GM12878 (cell line): Measurements from ENCODE around the gene TECTB. TPM values are rescaled to one million over a fixed set of nuclear protein-coding genes. Genes with fewer than 3 reads are reported as not detected.

Source experiments
- ATAC-seq: fragments of 200-7000 bp; cut with Tn5 transposase; 3 replicates; pipeline ENCODE4 v1.9.1; 2020; ENCODE audit warnings: mild to moderate bottlenecking, moderate library complexity
- BruUV-seq: library from RNA; stranded (reverse); fragments of 400-500 nt; replicated peaks from 2 replicates; lab custom pipeline; 2021; lab: Mats Ljungman, UMichigan
- CTCF ChIA-PET: fragments of 300-600 bp; sonication (Branson Sonifier 250); formaldehyde crosslinking; extraction: SDS; loops from one replicate; lab custom pipeline; 2021; ENCODE audit warnings: inconsistent platforms; lab: Yijun Ruan, JAX
- POLR2A ChIA-PET: fragments of 350-600 bp; formaldehyde crosslinking; extraction: SDS; loops from one replicate; lab custom pipeline; 2021; ENCODE audit warnings: inconsistent platforms; lab: Charles Lee
- RAD21 ChIA-PET: fragments of 300-600 bp; sonication (Branson Sonifier 250); formaldehyde crosslinking; loops from one replicate; lab custom pipeline; 2023; ENCODE audit warnings: antibody characterized with exemption; ENCODE audit not compliant: unreplicated experiment; lab: Charles Lee
- SMC1A ChIA-PET: fragments of 300-600 bp; sonication (Branson Sonifier 250); formaldehyde crosslinking; loops from one replicate; lab custom pipeline; 2023; ENCODE audit not compliant: unreplicated experiment, uncharacterized antibody; lab: Charles Lee
- DNase-seq: peaks from one replicate; pipeline ENCODE4 v3.0.0-alpha.2; 2011; ENCODE audit warnings: low read depth, low spot score
- FAIRE-seq: peaks from 3 replicates; lab custom pipeline; 2011; peaks lifted over from hg19 to GRCh38; lab: Jason Lieb, UNC
- H2AFZ ChIP-seq: 2 replicates; pipeline ENCODE4 v1.6.0; 2011; ENCODE audit warnings: low read depth, low read length, control low read depth; ENCODE audit not compliant: control insufficient read depth
- H3K27ac ChIP-seq: 2 replicates; pipeline ENCODE4 v1.5.1; 2011; ENCODE audit warnings: control low read depth; ENCODE audit not compliant: control insufficient read depth, insufficient read depth
- H3K27me3 ChIP-seq, 2 experiments: replicated peaks in 1 of 2; 2 replicates each; pipeline versions ENCODE4 v1.6.0 to v1.6.1; 2011; ENCODE audit warnings: low read length in 1 of 2; ENCODE audit not compliant: control insufficient read depth in 2 of 2, insufficient read depth in 2 of 2
- H3K36me3 ChIP-seq, 2 experiments: 2 replicates each; pipeline ENCODE4 v1.5.1; 2011; ENCODE audit warnings: low read length in 1 of 2; ENCODE audit not compliant: control insufficient read depth in 2 of 2, insufficient read depth in 2 of 2
- H3K4me1 ChIP-seq: 2 replicates; pipeline ENCODE4 v1.6.1; 2011; ENCODE audit warnings: mild to moderate bottlenecking, low read length, moderate library complexity, mixed read lengths; ENCODE audit not compliant: control insufficient read depth, insufficient read depth
- H3K4me2 ChIP-seq: 2 replicates; pipeline ENCODE4 v1.6.0; 2011; ENCODE audit warnings: control low read depth; ENCODE audit not compliant: control insufficient read depth, insufficient read depth
- H3K4me3 ChIP-seq: fragments of 200-600 bp; sonication (generic); 2 replicates; pipeline ENCODE4 v1.5.1; 2016
- H3K79me2 ChIP-seq: 2 replicates; pipeline ENCODE4 v1.6.0; 2011; ENCODE audit warnings: low read length; ENCODE audit not compliant: control insufficient read depth, insufficient read depth
- H3K9ac ChIP-seq: 2 replicates; pipeline ENCODE4 v1.8.0; 2011; ENCODE audit warnings: low read length, control low read depth, mixed read lengths; ENCODE audit not compliant: control insufficient read depth, insufficient read depth
- H3K9me3 ChIP-seq: replicated peaks from 3 replicates; pipeline ENCODE4 v1.5.1; 2011; ENCODE audit warnings: mild to moderate bottlenecking, low read length; ENCODE audit not compliant: control insufficient read depth, insufficient read depth
- H4K20me1 ChIP-seq: 2 replicates; pipeline ENCODE4 v1.6.0; 2011; ENCODE audit not compliant: control insufficient read depth, insufficient read depth
- CEBPB ChIP-seq, 2 experiments: fragments of 150-350 bp in 1 of 2; IDR thresholded peaks; 2 replicates each; pipeline ENCODE4 v1.6.1; 2012 to 2014; ENCODE audit warnings: low read depth in 2 of 2, low read length in 2 of 2, borderline replicate concordance in 1 of 2, inconsistent platforms in 1 of 2
- ESRRA ChIP-seq: IDR thresholded peaks from 2 replicates; pipeline ENCODE4 v1.6.1; 2012; ENCODE audit warnings: mild to moderate bottlenecking, low read length, improper control_type of control experiment
- FOXM1 ChIP-seq: IDR thresholded peaks from 2 replicates; pipeline ENCODE4 v1.6.1; 2012; ENCODE audit warnings: low read depth, mild to moderate bottlenecking, inconsistent platforms, low read length, moderate library complexity
- KLF5 ChIP-seq: fragments of 450-650 bp; IDR thresholded peaks from 2 replicates; pipeline ENCODE4 v1.6.1; 2014; ENCODE audit warnings: mild to moderate bottlenecking; ENCODE audit not compliant: partially characterized antibody
- MTA2 ChIP-seq: fragments of 450-650 bp; IDR thresholded peaks from 2 replicates; pipeline ENCODE4 v1.6.1; 2016; ENCODE audit warnings: low read depth, mild to moderate bottlenecking, moderate library complexity
- MYC ChIP-seq: IDR thresholded peaks from 2 replicates; pipeline ENCODE4 v1.6.1; 2011; ENCODE audit warnings: mild to moderate bottlenecking, low read length, moderate library complexity, inconsistent platforms; ENCODE audit not compliant: insufficient read depth, insufficient replicate concordance, insufficient read length, severe bottlenecking
- NFYA ChIP-seq: IDR thresholded peaks from 2 replicates; pipeline ENCODE4 v1.6.1; 2011; ENCODE audit warnings: low read depth, mild to moderate bottlenecking, low read length, improper control_type of control experiment, borderline replicate concordance
- SIN3A ChIP-seq: IDR thresholded peaks from 2 replicates; pipeline ENCODE4 v1.6.1; 2012; ENCODE audit warnings: low read depth, low read length, improper control_type of control experiment
- STAT1 ChIP-seq: fragments of 450-650 bp; conservative IDR thresholded peaks from 2 replicates; pipeline ENCODE4 v1.6.1; 2014; ENCODE audit warnings: antibody characterized with exemption, mild to moderate bottlenecking
- SUPT20H ChIP-seq: IDR thresholded peaks from 2 replicates; pipeline ENCODE4 v1.6.1; 2011; ENCODE audit warnings: low read depth, mild to moderate bottlenecking, low read length, moderate library complexity, borderline replicate concordance; ENCODE audit not compliant: control insufficient read depth
- ZNF207 ChIP-seq: fragments of 450-650 bp; IDR thresholded peaks from 2 replicates; pipeline ENCODE4 v1.6.1; 2014; ENCODE audit warnings: antibody characterized with exemption, mild to moderate bottlenecking, borderline replicate concordance
- ZNF217 ChIP-seq: fragments of 450-650 bp; IDR thresholded peaks from 2 replicates; pipeline ENCODE4 v1.6.1; 2017; ENCODE audit warnings: antibody characterized with exemption, mild to moderate bottlenecking
- ZNF24 ChIP-seq: fragments of 450-650 bp; IDR thresholded peaks from 2 replicates; pipeline ENCODE4 v1.6.1; 2017; ENCODE audit warnings: antibody characterized with exemption, mild to moderate bottlenecking
- ZNF622 ChIP-seq: fragments of 450-650 bp; IDR thresholded peaks from 2 replicates; pipeline ENCODE4 v1.6.1; 2017; ENCODE audit warnings: mild to moderate bottlenecking, inconsistent platforms
- whole genome bisulfite sequencing: methylation state at CpG from one replicate; pipeline ENCODE4 v1.1.6; 2016; ENCODE audit warnings: low lambda C conversion rate; ENCODE audit not compliant: insufficient replicate concordance, insufficient coverage; ENCODE audit errors: missing lambda C conversion rate; 5-methylcytosine and 5-hydroxymethylcytosine counted together
- in situ Hi-C: fragments of 300-500 bp; cut with MboI; formaldehyde crosslinking; loops from 9 replicates; pipeline ENCODE4 v1.14.3; 2018; ENCODE audit warnings: mixed read lengths
- intact Hi-C: fragments of 100-400 bp; cut with micrococcal nuclease; formaldehyde crosslinking; loops from one replicate; pipeline ENCODE4 v1.14.2; 2022; ENCODE audit not compliant: unreplicated experiment
- polyA plus RNA-seq, 11 experiments: library from polyadenylated mRNA; depleted of rRNA in 4 of 11; unstranded in 6 of 11; stranded (reverse) in 5 of 11; fragments of >200 nt; fragmentation: Nextera tagmentation in 4 of 11; fragmentation: Illumina TruSeq in 1 of 11; extraction: Ambion mirVana in 4 of 11; extraction: Trizol in 1 of 11; gene quantifications; 1 replicate in 1 of 11; 2 replicates in 10 of 11; pipeline versions ENCODE4 v1.2.1 to v1.2.3, GENCODE V29; 2011 to 2016; ENCODE audit warnings: inconsistent platforms in 2 of 11, missing spikeins in 2 of 11, low read depth in 1 of 11
- total RNA-seq, 4 experiments: library from RNA; depleted of rRNA in 3 of 4; stranded (reverse); fragments of >200 nt in 3 of 4; fragmentation: Illumina TruSeq in 1 of 4; extraction: Trizol in 1 of 4; gene quantifications; 2 replicates each; pipeline versions ENCODE4 v1.2.1 to v1.2.3, GENCODE V29; 2013 to 2021
- TF ChIP-seq, protein P1 (sequence below): fragments of 450-650 bp; IDR thresholded peaks from 2 replicates; pipeline ENCODE4 v1.6.1; 2017; ENCODE audit warnings: low read depth, mild to moderate bottlenecking, moderate library complexity

The TECTB gene
- total and polyA plus RNA-seq, 10 of the 15 experiments (the other 5 are each of a cell fraction or from before 2014, with no cell fraction given) = not detected

DNA sequence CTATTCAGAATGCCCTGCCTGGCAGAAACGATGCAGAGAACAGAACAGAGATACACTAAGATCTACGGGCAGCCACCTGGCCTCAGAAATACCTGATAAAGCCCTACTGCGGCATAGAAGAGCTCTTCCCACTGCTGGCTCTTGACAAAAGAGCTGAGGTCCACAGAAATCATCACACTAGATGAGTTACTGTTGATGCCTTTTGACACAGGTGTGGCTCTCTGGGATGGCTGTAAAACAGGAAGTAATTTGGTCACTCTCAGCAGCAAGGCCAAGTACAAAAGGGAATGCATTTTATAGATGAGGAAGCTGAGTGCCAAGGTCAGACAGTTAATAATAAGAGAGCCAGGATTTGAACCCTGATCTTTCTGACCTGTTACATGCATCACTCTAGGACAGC lies 55.8 kb downstream of the TECTB start:
- Histone ChIP-seq H4K20me1 (no peaks in the 10 kb centered on the region), H3K27me3 (no peaks in the 10 kb centered on the region), H3K4me3 (no peak overlapping the region), H3K4me1 (no peaks in the 10 kb centered on the region), H3K9me3 (no peaks in the 10 kb centered on the region), H3K79me2 (no peaks in the 10 kb centered on the region), H2AFZ (no peak overlapping the region), H3K9ac (no peak overlapping the region), H3K36me3 (no peaks in the 10 kb centered on the region), H3K4me2 (no peak overlapping the region), H3K27ac (no peak overlapping the region)
- intact Hi-C loops = no loop called here
- ATAC-seq (no peak), FAIRE-seq (no peak), DNase-seq (no peak)
- RAD21 ChIA-PET = interaction anchor here (1.0 kb wide), 1 partner anchor 50 kb away, joined by 3 read pairs; no protein-coding TSS in a partner anchor
- BruUV-seq = no TSS peak
- CTCF ChIA-PET = no interaction called here
- SMC1A ChIA-PET = no interaction called here
- WGBS = 62% methylated on average over 3 of the region's 3 CpGs
- TF ChIP-seq CEBPB (IDR thresholded peaks at IDR 0.05; ENCODE audit: borderline replicate concordance in 1 of 2, low read depth in 2 of 2, low read length in 2 of 2) = no peak
- in situ Hi-C loops = no loop called here
- POLR2A ChIA-PET = interaction anchor here (0.6 kb wide), 1 partner anchor 91 kb away, joined by 3 read pairs; no protein-coding TSS in a partner anchor

DNA sequence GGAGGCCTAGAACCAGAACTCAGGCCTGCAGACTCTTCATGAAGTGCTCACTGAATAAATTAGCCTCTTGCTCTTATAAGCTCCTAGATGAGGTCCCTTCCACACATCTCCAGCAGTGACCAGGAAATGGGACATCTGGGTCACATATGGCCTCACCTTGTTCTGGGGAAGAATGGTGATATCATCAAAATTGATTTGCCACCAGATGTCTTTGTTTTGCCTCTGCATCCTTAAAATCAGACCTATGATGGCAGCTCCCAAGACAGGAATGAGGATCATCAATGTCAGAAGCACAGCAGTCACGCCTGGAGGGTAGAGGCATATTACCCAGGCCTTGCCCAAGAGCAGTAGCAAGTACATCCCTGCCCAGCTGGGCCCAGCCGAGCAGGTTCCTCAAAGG lies 57.4 kb downstream of the TECTB start:
- WGBS = 0% methylated on average over 2 of the region's 2 CpGs
- in situ Hi-C loops = no loop called here
- RAD21 ChIA-PET = no interaction called here
- Histone ChIP-seq H4K20me1 (no peaks in the 10 kb centered on the region), H3K27ac (no peak overlapping the region), H3K36me3 (no peaks in the 10 kb centered on the region), H3K4me3 (no peak overlapping the region), H3K9ac (no peak overlapping the region), H3K79me2 (no peaks in the 10 kb centered on the region), H3K27me3 (no peaks in the 10 kb centered on the region), H3K9me3 (no peaks in the 10 kb centered on the region), H3K4me1 (no peaks in the 10 kb centered on the region), H3K4me2 (no peak overlapping the region), H2AFZ (no peak overlapping the region)
- POLR2A ChIA-PET = no interaction called here
- no peak for FAIRE-seq
- DNase-seq = no peak
- SMC1A ChIA-PET = no interaction called here
- no TSS peak for BruUV-seq
- CTCF ChIA-PET = interaction anchor here (1.1 kb wide), 1 partner anchor 95 kb away, joined by 3 read pairs; no protein-coding TSS in a partner anchor
- no peak for ATAC-seq
- intact Hi-C loops = no loop called here
- TF ChIP-seq FOXM1 (no peak), ZNF217 (no peak), ZNF207 (no peak), MYC (no peak), SIN3A (no peak), ZNF24 (no peak), MTA2 (no peak), STAT1 (no peak), SUPT20H (no peak), KLF5 (no peak), NFYA (no peak), ESRRA (no peak), ZNF622 (no peak)
- TF ChIP-seq, protein P1, sequence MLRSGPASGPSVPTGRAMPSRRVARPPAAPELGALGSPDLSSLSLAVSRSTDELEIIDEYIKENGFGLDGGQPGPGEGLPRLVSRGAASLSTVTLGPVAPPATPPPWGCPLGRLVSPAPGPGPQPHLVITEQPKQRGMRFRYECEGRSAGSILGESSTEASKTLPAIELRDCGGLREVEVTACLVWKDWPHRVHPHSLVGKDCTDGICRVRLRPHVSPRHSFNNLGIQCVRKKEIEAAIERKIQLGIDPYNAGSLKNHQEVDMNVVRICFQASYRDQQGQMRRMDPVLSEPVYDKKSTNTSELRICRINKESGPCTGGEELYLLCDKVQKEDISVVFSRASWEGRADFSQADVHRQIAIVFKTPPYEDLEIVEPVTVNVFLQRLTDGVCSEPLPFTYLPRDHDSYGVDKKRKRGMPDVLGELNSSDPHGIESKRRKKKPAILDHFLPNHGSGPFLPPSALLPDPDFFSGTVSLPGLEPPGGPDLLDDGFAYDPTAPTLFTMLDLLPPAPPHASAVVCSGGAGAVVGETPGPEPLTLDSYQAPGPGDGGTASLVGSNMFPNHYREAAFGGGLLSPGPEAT = no peak
